Inferior parietal cortex (tissue), 1 donor: Measurements from ENCODE around the gene NT5M.

Experiments
- DNase-seq: peaks from one replicate; pipeline ENCODE4 v3.0.0-alpha.2; 2016; ENCODE audit errors: extremely low spot score

NT5M gene

DNA sequence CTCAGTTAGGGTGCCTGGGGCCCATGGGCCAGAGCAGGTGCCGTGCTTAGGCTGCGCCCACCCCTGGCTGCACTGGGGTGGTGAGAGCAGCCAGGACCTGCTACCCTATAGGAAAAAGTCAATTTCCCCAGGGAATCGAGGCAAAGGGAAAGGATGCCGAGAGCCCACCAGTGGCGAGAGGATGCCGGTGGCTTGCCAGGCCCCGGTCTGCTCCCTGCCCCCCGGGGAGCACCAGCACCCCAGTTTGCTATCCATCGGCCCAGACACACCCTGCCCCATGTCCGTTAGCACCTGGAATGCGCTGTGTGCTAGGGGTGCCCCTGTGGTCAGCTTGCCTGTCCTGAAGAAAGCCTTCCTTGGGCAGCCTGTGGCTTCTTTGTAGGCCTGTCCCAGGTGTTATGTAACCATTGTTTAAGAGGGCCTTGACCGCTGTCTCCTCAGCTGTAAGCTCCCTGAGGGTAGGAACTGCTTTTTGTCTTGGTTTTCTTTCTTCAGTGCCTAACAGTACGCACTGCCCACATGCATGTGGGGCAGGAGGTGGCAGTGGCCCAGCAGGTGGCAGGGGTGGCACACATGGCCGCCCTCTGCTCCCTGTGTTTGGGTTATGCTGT, 40.8 kb downstream of the NT5M start:
- DNase-seq = no peak

DNA sequence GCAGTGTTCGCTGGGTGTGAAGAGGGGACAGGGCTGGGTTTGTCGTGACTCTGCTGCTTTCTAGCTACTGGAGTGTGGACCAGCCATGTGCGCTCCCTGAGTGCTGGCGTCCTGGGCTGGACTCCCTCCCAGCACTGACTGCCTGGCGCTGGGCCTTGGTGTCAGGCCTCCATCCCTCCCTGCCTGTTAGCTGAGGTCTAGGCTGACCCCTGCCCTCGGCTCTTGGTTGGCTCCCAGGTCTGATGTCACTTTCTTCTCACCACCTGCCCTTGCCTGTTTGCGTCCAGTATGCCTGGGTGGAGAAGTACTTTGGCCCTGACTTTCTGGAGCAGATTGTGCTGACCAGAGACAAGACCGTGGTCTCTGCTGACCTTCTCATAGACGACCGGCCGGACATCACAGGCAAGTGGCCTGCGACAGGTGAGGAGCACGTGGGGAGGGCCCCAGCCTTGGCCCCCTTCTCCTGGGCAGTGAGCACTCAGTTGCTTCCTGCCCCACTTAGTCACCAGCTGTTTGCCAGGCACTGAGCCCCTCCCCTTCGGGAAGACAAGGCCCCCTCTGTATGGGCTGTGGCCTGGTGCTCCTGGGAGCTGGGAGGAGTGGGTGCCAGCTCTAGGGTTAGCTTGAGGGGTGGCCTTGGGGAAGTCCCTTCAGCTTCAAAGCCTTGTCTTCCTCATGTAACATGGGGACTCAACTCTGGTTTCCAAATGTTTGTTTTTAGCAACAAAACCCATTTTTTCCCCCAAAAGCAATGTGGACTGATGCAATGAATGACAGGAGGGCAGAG, 41.5 kb downstream of the NT5M start:
- no peak for DNase-seq

DNA sequence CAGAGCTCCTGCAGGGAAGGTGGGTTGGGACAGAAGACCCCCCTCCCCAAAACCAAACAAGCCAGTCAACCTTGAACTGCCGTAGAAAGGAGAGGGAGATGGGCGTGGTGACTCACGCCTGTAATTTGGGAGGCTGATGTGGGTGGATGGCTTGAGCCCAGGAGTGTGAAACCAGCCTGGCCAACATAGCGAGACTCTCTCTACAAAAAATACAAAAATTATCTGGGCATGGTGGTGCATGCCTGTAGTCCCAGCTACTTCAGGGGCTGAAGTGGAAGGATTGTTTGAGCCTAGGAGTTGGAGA, 42.1 kb downstream of the NT5M start:
- no peak for DNase-seq

DNA sequence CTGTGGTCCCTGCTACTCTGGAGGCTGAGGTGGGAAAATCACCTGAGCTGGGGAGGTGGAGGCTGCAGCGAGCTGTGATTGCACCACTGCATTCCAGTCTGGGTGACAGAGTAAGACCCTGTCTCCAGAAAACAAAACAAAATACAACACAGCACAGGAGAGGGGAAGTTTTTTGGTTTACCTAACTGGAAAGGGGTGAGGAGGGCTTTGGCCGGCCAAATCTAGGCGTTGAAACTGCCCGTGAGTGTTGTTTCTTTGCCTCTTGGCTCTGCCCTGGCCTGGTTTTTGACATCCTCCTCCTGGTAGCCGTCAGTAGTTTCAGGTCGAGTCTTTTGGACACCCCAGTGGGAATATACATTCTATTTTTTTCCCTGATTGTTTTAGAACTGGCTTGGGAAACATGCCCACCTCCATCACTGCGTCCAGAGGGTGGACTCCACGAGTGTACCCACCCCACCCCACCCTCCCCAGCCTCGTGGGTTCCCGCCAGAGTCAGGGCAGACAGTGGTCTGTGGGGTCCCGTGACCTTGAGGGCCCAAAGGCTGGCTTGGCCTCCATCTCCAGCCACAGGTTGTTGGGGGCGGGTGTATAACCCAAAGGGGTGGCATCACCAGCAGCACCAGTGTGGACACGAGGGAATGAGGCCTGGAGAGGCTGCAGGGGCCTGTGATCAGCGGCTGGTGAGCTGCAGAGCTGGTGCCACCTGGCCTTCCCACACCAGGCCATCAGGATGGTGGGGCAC, 42.7 kb downstream of the NT5M start:
- no peak for DNase-seq

DNA sequence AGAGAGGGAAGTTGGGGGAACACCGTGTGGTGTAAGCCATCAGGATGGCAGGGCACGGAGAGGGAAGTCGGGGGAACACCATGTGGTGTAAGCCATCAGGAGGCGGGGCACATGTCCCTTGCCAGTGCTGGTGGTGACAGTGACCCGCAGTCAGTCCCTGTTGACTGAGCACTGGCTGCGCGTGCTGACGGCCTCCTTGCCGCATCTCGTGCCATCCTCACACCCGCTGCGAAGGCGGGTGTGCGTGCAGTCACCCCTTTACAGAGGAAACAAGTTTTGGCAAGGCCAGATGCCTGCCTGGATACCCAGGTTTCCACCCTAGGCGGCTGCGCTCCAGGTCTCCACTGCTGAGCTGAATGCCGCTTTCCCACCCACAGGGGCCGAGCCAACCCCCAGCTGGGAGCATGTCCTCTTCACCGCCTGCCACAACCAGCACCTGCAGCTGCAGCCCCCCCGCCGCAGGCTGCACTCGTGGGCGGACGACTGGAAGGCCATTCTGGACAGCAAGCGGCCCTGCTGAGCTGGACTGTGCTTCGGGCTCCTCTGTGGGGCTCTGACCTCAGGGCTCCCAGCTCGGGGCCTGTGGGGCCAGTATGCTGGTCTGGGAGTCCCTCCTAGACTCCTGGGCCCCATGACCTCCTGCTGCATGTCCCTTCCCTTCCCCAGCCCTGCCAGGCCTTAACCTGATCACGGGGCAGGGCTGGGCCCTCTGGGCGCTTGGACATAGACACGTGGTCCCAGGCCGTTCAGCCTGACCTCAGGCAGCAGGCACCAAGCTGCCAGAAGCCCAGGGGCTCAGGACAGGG, 43.5 kb downstream of the NT5M start:
- DNase-seq = no peak

DNA sequence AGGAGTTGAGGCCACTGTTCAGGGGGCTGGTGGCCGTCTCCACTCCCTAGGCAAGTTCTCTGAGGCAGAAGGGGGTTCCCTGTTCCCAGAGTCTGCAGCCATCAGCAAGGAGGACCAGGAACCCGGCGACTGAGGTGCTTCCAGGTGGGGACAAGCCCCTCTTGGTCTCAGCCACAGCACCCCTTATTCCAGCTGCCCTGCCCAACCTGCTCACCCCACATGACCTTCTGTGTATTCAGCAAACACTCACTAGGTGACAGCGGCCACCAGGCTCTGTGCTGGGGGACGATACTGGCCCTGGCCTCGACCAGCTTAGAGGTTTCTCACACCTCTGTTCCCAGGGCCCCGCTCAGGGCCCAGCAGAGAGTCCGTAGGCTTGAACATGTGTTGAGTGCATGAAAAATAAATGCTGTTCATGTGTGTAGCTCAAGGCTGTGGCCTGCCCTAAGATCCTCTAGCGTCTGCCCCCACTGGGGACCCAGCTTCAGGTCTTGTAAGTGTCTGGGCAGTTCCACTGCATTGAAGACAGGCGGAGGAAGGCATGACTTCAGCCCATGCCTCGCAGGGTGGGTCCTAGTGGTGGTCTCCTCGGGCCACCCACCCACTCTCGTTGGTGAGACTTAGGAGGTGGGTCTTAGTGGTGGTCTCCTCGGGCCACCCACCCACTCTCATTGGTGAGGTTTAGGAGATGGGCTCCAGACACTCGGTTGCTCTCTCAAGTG, 44.2 kb downstream of the NT5M start:
- no peak for DNase-seq

DNA sequence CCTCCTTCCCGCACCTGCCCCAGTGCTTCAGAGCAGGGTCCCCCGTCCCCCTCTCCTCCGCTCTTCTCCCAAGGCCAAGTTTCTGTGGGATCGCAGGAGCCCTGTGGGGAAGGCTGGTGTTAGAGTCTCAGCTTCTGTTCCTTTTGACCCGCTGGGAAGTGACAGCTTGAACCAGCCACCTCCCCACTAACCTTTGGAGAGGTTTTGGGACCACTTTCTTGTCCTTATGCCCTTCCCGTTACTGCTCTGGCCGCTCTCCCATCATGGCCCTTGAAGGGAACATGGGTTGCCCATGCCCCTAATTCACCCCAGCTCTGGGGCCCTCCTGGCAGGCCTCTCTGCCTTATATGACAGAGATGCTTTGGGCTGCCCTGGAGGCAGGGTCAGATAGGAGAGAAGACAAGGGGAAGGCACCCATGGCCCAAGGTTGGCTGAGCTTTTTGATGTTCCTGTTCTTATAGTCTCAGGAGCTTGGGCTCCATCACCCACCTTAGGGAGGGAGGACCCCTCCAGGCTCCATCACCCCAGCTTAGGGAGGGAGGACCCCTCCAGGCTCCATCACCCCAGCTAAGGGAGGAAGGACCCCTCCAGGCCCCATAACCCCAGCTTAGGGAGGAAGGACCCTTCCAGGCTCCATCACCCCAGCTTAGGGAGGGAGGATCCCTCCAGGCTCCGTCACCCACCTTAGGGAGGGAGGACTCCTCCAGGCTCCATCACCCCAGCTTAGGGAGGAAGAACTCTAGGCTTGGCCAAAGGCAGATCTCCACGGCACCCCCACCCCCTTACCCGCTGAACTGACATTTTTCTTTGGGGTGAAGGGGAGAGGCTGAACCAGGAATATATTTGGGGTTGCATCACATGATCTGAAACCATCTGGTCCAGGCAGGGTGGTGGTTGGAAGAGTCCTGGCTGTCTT, 45.0 kb downstream of the NT5M start:
- DNase-seq = no peak

DNA sequence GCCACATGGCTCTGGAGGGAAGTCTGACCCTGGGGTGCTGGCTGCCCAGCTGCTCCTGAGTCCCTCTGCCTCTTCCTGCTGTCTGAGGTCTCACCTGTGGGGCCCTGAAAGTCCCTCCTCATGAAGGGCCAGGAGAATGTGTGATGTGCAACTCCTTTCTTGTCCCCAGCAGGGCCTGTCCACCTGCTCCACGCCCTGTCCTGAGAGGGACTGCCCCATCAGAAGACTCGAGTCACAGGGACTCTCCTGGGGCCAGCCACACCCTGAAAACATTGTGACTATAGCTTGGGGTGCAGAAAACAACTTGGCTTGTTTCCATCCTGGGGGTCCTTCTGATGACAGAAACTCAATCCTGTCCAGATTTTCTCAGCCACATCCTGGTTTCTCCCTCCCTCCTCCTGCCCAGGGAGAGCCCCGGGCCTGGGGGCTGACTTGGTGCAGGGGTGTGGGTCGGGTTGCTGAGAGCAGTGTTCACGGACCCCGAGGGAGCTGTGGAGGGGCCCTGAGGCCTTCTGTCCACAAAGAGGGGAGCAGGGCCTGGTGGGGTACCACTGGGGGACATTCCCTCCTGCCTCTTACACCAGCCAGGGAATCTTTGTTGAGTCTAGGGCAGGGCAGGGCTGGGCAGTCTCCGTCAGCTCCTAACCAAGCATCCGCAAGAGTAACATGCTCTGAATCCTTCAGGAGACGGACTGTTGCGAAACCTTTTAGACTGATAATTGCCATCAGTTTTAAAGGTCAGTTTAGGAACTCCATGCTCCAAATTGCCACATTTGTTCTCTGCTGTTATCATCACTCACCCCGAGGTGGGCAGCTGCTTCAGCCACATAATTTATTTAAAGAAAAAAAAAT, 45.9 kb downstream of the NT5M start:
- no peak for DNase-seq

DNA sequence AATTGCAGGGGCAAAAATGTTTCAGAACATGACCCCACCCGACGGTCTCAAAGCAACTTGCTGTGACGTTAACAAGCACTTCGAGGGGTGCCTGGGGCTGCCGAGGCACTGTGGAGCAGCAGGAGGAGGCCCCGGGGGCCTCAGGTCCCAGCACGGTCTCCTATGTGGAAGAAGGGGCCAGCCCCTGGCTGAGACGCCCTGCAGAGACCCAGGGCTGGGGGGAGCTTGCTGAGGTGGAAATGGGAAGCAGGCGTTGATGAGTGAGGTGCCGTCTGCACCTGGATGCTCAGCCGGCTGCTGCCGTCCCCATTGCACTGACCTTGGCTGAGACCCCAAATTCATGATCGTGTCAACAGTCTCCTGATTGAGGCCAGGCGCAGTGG, 46.5 kb downstream of the NT5M start:
- DNase-seq = no peak

DNA sequence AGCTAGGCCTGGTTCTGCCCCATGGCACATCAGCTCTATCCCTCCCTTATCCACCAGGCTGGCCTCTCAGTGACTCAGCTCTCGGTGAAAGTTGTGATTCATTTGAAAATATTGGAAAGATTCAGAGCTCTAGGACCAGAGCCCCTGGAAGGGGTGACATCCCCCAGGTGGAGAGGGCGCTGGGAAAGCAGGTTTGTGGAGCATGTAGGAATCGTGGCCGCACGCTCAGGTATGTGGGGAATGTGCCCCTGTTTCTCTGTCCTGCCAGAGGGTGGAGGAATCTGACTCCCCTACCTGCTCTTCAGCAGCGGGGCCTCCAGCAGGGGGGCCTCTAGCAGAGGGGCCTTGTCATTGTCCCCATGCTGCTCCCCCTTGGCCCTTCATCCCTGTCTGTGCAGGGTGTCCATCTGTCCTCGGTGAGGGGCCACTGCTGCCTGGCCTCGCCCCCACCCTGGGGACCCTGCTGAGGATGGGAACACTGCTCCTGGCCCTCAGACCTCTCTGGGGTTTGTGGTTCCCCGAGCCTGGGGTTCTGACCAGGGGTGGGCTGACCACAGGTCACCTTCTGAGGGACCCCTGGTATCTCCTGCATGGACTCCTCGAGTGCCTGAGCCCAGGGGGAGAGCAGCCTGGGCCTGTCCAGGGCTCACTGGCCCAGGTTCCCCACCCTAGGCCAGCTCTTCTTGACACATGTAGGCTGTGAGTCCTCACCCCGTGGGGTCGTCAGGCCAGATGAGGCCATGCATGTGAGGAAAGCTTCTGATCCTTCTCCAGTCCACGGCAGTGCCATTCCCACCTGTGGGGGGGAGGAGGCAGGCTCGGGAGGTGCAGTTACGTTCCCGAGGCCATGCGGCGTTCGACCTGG, 47.5 kb downstream of the NT5M start:
- no peak for DNase-seq

DNA sequence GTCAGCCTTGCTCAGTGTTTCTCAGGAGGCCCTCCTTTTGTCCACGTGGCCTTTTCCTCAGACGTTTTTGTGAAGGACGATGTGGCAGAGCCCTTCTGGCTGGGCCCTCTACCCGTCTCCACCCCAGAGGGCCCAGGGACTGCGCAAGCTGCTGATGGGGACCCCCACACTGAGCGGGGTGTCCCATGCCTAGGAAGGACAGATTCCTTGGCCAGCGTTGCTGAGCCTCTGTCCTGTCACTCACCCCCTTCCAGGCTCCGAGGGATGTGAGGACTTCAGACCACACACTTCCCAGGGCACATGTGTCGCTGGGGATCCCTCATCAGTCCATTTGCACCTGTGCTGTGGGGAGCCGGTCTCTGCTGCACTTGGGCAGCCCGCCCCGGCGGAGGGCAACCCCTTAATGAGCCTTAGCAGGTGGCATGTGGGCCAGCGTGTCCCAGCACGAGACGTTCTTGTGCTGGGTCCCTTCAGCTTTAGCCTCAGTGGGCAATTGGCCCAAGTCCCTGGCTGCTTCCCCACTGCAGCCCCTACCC, 48.3 kb downstream of the NT5M start:
- DNase-seq = no peak

DNA sequence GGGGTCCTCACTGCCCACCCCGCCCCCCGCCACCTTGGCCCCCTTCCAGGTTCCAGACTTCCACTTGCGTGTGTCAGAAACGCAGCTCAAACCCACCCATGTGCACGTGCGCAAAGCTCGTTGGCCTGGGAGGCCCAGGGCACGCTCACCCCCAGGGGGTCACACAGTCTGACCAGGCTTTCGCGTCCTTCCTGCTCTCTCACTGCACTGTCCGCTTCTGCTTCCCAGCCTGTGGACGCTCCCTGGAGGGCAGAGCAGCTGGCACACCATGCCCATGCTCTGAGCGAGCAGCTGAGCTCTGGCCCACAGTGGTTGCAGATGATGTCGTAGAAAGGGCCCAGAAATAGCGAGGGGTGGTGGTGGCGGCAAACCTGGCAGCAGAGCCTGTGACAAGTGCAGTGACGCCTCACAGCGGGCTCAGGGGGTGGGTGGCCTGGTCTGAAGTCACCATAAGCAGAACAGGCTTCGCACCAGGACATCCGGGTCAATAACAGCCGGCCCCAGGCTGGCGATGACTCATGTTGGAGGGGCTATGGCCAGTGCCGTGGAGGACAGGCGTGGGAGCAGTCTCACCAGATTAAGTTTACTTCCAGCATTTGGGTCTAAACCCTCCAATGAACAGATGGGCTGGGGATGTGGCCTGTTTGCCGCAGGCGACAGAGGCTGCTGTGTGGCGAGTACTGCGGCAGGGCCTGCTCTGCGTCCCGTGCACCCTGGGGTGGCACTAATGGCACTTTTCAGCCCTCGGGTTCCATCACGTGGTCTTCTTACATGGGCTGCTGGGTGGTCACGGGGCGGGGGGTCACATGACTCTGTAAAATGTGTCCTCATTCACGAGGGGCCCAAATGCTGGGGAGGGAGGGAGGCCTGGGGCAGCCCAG, 49.0 kb downstream of the NT5M start:
- DNase-seq = no peak

DNA sequence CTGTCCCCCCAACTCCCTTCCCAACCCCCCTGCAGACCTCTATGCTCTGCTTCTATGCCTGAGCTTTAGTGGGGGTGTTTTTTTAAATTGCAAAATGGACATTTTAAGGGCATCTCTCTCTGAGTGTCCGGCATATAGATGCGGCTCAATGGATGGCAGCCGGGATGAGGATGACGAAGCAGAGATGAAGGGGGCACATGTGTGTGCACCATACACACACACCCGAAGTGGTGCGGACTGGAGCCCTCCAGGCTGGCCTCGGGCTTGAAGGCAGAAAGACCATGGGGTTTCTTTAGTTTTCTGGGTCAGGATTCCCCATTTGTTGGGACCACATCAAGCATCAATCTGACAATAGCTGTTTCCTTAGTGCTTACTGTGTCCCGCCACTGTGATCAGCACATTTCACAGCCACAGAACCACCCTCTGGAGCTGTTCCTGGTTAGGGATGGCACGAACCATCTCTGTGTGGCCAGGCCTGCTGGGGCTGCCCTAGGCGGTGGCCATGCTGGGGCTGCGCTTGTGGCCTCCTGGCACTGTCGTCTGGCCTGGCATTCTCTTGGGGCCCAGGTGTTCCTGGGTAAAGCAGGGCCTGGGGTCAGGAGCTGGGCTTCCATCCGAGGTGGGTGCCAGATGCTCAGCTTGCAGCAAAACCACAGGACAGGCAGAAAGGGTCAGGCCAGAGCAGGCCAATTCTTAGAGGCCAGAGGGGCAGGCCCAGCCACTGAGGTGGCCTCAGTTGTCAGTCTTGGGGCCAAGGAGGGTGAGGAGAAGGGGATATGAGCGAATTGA, 49.9 kb downstream of the NT5M start:
- DNase-seq = no peak

DNA sequence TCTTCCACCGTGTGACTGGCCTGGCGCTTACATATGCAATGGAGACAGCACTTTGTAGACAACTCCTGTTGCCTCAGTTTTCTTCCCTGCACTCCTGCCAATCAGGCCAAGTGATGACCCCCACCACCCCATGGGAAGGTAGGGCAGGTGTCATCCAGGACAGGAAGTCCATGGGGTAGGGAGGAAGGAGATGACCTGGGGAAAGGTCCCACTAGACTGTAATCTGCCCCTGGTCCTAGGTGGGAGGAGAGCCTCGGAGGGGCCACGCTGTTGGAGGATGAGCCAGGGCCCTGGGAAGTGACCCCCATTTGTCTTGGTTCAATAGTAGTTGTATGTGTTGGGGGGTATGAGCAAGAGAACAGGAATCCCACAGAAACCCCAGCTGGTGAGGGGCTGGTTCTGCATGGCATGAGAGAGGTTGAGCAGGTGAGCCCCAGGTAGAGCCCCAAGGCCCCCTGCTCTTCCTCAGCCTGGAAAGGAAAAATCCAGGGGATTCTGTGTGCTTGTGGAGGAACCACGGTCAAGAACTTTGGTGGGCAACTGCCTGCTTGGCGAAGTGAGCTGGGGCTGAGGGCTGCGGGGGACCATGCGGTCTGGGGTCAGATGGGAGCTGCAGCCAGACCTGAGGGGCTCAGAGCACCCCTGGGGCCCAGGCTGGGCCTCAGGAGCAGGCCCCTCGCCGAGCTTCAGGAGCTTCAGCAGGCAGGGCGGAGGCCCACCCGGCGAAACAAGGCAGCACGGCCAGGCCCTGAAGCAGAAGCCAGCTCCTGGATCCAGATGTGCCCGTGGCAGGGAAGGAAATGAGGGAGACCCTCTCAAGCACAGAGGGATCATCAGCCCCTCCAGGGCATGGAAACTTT, 50.7 kb downstream of the NT5M start:
- no peak for DNase-seq

DNA sequence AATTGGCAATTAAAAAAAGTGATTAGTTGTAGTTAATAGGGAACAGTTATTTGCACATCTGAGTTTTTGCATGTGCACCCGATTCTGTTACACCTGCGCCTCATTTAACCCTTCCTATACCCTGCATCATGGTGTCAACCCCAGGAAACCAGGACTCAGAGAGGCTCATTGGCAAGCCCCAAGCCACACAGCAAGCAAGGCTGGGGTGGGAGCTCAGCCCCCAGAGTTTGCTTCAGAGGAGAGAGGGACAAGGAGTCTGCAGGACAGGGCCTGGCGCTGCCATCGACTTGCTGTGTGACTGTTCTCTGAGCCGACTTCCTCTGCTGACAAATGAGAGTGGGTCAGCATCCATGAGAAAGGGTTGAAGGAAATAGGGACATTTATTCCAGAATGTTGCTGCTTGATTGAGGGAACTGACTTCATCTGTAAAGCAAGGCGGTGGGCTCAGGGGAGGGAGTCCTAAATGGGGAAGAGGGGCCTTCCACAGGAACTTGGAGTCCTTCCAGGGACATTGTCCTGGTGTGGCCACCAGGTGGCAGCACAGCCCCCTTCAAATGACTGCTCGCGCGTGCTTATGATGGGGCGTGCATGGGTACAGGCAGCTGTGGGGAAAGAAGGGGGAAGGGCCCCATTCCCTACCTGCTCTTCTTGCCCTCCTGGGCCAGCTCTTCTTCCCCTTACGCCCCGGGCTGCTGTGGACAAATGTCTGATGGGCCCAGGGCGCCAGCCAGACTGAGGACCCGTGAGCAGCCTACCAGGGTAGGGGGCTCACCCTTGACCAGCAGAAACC, 51.6 kb downstream of the NT5M start:
- DNase-seq = peak; percentile 83
